IPS-20b (cell line): ENCODE measurements around the gene NOS3.
"Not testable (repeated sequence)": the region's sequence is repeated elsewhere in the genome, so short reads cannot be mapped to it uniquely, and the experiment has no call there.

ENCODE experiments used
- H3K27ac ChIP-seq: one replicate; pipeline ENCODE4 v1.5.1; 2013; ENCODE audit warnings: low read length
- H3K27me3 ChIP-seq: 2 replicates; pipeline ENCODE4 v1.6.1; 2013; ENCODE audit warnings: mild to moderate bottlenecking, low read length, inconsistent platforms; ENCODE audit not compliant: insufficient read depth
- H3K36me3 ChIP-seq: 2 replicates; pipeline ENCODE4 v1.6.1; 2013; ENCODE audit warnings: low read depth, mild to moderate bottlenecking, inconsistent platforms, low read length, moderate library complexity; ENCODE audit not compliant: insufficient read depth
- H3K4me1 ChIP-seq: 2 replicates; pipeline ENCODE4 v1.6.1; 2013; ENCODE audit warnings: mild to moderate bottlenecking, control low read depth, inconsistent platforms, low read length, moderate library complexity; ENCODE audit not compliant: insufficient read depth
- H3K4me3 ChIP-seq: 2 replicates; pipeline ENCODE4 v1.5.1; 2013; ENCODE audit warnings: mild to moderate bottlenecking, low read length, inconsistent platforms
- H3K9ac ChIP-seq: 2 replicates; pipeline ENCODE4 v1.6.1; 2013; ENCODE audit warnings: low read depth, mild to moderate bottlenecking, inconsistent platforms, low read length, moderate library complexity
- H3K9me3 ChIP-seq: 2 replicates; pipeline ENCODE4 v1.6.1; 2013; ENCODE audit warnings: mild to moderate bottlenecking, low read depth, low read length, inconsistent platforms; ENCODE audit not compliant: insufficient read depth

NOS3 gene

DNA sequence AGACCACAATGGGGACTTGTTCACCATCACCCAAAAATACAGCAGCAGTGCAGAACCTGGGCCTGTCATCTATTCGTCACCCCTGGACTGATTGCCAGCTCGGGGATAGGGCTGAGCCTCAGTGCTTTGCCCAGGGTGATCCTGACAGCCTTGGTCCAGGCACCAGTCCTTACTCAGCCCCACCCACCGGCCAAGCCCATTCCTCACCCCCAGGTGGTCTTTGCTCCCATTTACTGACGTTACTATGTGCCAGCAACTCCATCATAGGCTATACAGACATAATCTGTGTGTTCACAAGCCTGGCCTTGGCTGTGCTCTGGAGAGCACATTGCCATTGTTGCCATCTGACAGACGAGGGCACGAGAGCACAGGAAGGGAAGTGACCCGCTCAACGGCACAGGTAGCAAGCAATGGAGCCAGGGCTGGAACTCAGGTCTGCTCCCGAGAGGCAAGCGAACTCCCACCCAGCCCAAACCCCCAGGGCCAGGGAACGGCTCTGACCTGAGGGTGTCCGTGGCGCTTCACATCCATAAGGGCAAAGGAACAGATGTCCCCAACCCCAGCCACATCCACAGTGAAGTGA, 26.6 kb downstream of the NOS3 start:
- H3K27me3 ChIP-seq: peaks cover 57% of the 10 kb centered on the region
- H3K4me1 ChIP-seq: peaks cover 14% of the 10 kb centered on the region
- no peaks in the 10 kb centered on the region for H3K9me3 ChIP-seq
- H3K9ac ChIP-seq: no peak overlapping the region
- peak overlapping the region; percentile 58; the same call in 1 of the 2 replicates for H3K4me3 ChIP-seq
- no peak overlapping the region for H3K27ac ChIP-seq
- no peaks in the 10 kb centered on the region for H3K36me3 ChIP-seq

DNA sequence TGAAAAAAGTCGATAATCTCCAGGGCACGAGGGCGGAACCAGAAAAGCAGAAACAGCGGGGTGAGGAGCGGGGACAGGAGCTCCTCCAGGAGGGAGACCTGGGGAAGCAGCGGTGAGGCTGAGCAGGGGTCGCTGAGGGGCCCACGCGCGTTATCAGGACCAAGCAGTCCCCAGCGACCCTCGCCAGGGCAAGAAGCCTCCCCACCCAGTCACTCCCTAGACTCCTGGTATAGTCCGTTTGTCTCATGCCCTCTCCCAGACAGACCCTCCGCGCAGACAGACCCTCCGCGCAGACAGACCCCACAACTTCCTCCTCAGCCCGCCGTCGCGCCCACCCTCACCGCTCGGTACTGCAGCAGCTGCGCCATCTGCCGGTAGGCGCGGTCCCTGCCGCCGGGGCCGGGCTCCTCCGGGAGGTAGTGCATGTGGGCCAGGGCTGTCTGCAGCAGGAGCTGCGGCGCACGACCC, 27.2 kb downstream of the NOS3 start:
- Histone ChIP-seq H3K36me3 (no peaks in the 10 kb centered on the region), H3K9ac (no peak overlapping the region), H3K4me3 (peak overlapping the region; percentile 58; the same call in 1 of the 2 replicates), H3K9me3 (no peaks in the 10 kb centered on the region), H3K27me3 (peaks cover 52% of the 10 kb centered on the region), H3K27ac (no peak overlapping the region), H3K4me1 (peaks cover 11% of the 10 kb centered on the region)

DNA sequence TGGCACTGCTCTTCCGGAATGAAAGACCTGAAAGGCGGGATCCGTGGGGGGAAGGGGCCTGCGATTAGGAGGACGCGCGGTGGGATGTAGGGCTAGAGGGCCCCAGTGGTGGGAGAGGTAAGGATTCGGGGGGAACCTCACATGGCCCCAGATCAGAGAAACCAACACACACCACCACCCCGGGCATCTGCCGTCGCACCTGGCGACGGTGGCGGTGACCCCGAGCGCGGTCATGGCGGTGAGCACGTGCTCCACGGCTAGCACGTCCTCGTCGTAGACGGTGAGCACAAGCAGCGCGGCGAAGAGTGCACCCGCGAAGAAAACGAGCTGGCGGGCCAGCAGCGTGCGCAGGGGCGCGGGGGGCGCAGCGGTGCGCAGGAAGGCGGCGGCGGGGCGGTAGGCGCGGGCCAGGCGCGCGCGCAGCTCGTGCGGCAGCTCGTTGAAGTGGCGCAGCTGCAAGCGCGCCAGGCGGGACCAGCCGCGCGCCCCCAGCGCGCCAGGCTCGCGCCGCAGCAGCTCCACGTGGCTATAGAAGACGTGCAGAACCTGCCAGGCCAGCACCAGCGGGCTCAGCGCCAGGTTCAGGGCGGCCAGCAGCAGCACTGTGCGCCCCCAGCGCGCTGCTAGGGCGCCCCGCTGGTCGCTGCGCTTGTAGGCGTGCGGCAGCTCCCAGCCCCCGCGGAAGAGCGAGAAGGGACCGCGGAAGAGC, 27.8 kb downstream of the NOS3 start:
- H3K4me3 ChIP-seq: peak overlapping the region; percentile 44; the same call in 1 of the 2 replicates
- H3K36me3 ChIP-seq: no peaks in the 10 kb centered on the region
- H3K4me1 ChIP-seq: peaks cover 11% of the 10 kb centered on the region
- no peak overlapping the region for H3K27ac ChIP-seq
- H3K27me3 ChIP-seq: peaks cover 49% of the 10 kb centered on the region
- no peaks in the 10 kb centered on the region for H3K9me3 ChIP-seq
- H3K9ac ChIP-seq: no peak overlapping the region

DNA sequence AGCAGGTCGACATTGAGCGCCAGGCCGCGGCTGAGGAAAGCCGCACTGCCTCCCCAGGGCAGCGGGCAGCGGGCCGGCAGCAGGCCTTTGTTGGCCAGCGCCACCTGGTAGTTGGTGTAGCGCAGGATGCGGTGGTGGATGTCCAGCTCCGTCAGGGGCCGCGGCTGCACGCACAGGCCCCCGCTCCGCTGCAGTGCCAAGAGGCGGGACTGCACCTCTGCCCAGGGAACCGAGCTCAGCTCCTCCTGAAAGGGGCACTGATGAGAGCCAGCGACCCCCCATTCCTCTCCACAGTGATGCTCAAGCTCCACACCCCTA, 28.3 kb downstream of the NOS3 start:
- H3K27ac ChIP-seq: no peak overlapping the region
- H3K9me3 ChIP-seq: no peaks in the 10 kb centered on the region
- no peaks in the 10 kb centered on the region for H3K36me3 ChIP-seq
- peaks cover 49% of the 10 kb centered on the region for H3K27me3 ChIP-seq
- H3K4me1 ChIP-seq: peaks cover 11% of the 10 kb centered on the region
- H3K9ac ChIP-seq: no peak overlapping the region
- no peak overlapping the region for H3K4me3 ChIP-seq

DNA sequence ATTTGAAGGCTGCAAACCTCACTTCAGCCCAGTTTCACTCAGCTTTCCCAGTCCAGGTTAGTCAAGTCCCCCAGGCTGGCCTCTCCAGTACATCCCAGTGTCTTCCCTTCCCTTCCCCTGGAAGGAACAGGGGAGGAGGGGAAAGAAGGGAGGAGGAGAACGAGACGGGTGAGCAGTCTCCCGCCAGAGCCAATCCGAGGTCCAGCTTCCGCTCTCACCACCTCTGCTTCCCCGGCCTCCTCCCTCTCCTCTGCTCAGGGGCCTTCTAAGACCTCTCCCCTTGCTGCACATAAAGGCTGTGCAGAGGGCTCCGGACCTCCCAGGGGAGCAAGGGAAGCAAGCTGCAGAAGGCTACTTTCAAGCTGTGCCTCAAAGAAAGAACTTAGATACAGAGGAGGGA, 29.4 kb downstream of the NOS3 start:
- Histone ChIP-seq H3K9me3 (no peaks in the 10 kb centered on the region), H3K9ac (peak overlapping the region; percentile 45; the same call in 1 of the 2 replicates), H3K4me1 (peaks cover 11% of the 10 kb centered on the region), H3K27ac (no peak overlapping the region), H3K4me3 (peak overlapping the region; percentile 35; the same call in 1 of the 2 replicates), H3K36me3 (no peaks in the 10 kb centered on the region), H3K27me3 (peaks cover 49% of the 10 kb centered on the region)

DNA sequence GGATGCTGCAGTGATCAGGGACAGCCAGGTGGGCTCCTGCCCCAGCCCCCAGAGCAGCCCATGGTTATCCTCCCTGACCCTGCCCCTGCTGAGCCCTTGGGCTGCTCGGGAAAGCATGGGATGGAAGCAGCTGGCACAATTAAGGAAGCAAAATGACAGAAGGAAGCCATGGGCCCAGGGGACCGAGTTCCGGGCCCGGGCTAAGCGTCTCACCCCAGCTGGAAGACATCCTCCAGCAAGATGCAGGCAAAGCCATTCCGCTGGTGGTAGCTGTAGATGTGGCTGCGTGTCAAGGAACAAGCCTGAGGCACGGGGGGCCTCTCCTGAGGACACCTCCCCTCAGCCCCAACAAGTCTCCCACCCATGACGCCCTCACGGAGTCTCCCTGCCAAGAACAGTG, 32.4 kb downstream of the NOS3 start:
- H3K36me3 ChIP-seq: no peaks in the 10 kb centered on the region
- H3K9ac ChIP-seq: no peak overlapping the region
- H3K4me1 ChIP-seq: peaks cover 17% of the 10 kb centered on the region
- H3K27ac ChIP-seq: no peak overlapping the region
- H3K9me3 ChIP-seq: no peaks in the 10 kb centered on the region
- peaks cover 36% of the 10 kb centered on the region for H3K27me3 ChIP-seq
- no peak overlapping the region for H3K4me3 ChIP-seq

DNA sequence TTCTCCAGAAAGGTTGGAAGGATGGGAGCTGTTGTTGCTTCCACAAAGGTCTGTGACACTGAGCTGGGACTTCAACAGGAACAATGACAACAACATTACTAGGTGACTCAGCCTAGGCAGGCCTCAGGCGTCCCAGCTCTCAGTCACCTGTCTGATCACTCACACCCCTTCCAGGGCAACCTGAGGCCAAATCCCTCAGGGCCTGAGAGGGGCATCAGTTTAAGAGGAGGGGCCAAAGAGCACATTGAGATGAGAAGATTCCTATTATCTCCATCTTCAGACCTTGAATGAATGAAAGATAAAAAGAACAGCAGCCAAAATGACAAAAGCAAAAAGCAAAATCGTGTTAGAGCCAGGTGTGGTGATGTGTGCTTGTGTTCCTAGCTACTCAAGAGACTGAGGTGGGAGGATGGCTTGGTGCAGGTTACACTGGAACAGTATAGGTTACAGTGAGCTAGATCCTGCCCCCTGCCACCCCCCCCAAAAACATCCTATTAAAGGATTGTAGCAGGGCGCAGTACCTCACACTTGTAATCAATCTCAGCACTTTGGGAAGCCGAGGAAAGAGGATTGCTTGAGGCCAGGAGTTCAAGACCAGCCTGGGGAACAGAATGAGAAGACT, 33.7 kb downstream of the NOS3 start, which contains the start of gene ATG9B:
Gene ATG9B (minus strand): TSS at position 60 of the 622 bp plus-strand sequence. CDS start 71 bp downstream, outside the sequence.
- Histone ChIP-seq H3K27me3 (peaks cover 23% of the 10 kb centered on the region), H3K9ac (no peak within 1 kb of the TSS), H3K36me3 (no peaks in the 10 kb centered on the region), H3K4me1 (peaks cover 17% of the 10 kb centered on the region), H3K27ac (no peak within 1 kb of the TSS), H3K9me3 (no peaks in the 10 kb centered on the region), H3K4me3 (no peak within 1 kb of the TSS)

DNA sequence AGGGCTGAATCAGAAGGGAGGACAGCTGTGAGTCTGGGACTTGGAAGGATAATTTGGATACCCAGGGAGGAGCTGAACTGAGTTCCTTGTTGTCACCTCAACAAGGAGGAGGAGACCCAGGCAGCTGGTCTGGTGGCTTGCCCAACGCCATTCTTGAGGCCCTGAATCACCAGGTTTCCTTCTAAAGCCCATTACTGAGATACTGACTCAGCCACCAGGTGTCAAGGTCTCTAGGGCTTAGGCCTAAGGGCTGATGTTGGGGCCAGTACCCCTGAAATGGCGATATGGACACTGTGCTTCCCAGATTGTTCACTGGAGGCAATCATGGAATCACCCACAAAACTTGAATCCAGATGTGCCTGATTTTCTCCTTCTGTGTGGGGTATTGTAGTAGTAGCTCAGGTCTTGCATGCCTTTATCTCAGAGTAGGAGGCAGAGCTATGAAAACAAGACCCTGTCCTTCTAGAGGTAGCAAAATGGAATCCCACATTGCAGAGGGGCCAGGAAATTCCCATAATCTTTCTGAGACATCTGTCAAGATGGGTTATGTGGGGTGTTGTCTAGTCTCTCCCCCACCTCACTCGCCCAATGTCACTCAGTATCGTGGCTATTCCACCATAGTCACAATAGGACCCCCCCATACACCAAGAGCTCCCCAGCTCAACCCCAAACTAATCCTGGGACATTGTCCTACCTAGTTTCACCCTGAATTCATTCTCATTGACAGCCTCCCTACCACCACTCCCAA, 35.3 kb downstream of the NOS3 start:
- Histone ChIP-seq H3K4me1 (peaks cover 5% of the 10 kb centered on the region), H3K27me3 (peaks cover 8% of the 10 kb centered on the region), H3K9me3 (no peaks in the 10 kb centered on the region), H3K36me3 (no peaks in the 10 kb centered on the region), H3K27ac (no peak overlapping the region), H3K4me3 (0 out of 2 replicates have a peak overlapping the region, but pooled peaks have one; percentile 90), H3K9ac (no peak overlapping the region)

DNA sequence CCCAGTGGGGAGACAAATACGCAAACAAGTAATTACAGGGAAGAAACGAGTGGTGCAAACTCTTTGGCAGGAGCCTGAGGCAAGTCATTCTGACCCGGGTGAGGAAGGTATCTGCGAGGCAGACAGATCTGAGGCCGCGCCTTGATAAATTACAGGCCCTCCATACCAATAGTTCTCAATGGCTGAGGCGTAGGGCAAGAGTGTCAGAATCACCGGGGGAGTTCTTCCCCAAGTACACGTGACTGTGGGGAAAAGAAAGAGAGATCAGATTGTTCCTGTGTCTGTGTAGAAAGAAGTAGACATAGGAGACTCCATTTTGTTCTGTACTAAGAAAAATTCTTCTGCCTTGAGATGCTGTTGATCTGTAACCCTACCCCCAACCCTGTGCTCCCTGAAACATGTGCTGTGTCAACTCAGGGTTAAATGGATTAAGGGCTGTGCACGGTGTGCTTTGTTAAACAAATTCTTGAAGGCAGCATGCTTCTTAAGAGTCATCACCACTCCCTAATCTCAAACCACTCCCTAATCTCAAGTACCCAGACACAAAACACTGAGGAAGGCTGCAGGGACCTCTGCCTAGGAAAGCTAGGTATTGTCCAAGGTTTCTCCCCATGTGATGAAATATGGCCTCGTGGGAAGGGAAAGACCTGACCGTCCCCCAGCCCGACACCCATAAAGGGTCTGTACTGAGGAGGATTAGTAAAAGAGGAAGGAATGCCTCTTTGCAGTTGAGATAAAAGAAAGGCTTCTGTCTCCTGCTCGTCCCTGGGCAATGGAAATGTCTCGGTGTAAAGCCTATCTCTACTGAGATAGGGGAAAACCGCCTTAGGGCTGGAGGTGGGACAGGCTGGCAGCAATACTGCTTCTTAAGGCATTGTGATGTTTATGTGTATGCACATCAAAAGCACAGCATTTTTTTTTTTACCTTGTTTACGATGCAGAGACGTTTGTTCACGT, 36.2 kb downstream of the NOS3 start:
- H3K4me1 ChIP-seq, H3K27ac ChIP-seq, H3K9ac ChIP-seq, H3K9me3 ChIP-seq, H3K36me3 ChIP-seq, H3K27me3 ChIP-seq: not testable (repeated sequence)
- H3K4me3 ChIP-seq: peak overlapping the region; percentile 90

DNA sequence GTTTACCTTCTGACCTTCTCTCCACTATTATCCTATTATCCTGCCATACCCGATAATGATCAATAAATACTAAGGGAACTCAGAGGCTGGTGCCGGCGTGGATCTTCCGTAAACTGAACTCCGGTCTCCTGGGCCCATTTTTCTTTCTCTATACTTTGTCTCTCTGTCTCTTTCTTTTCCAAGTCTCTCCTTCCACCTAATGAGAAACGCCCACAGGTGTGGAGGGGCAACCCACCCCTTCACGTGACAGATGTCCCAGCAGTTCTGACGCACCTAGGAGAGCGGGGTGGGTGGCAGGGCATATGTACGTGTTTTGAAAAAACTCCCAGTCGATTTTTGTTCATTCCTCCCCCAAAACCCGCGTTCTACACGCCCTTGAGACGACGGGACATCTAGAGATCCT, 36.9 kb downstream of the NOS3 start:
- not testable (repeated sequence) for H3K27me3 ChIP-seq, H3K27ac ChIP-seq, H3K4me1 ChIP-seq, H3K9ac ChIP-seq, H3K36me3 ChIP-seq, H3K9me3 ChIP-seq
- H3K4me3 ChIP-seq: peak overlapping the region; percentile 90
